Activated CD4-positive, alpha-beta T cell treated with anti-CD3 and anti-CD28 coated beads, Interleukin-2, amount 10 ng/mL, durations not matched to agents 7 days and 5 days (primary cell): Measurements from ENCODE around the gene MACROD2. TPM values are rescaled to one million over a fixed set of nuclear protein-coding genes. Genes with fewer than 3 reads are reported as not detected.
"Not testable (repeated sequence)": the region's sequence is repeated elsewhere in the genome, so short reads cannot be mapped to it uniquely, and the experiment has no call there.

Experiments used
- CTCF ChIA-PET: fragments of 350-600 bp; sonication (Branson Sonifier 250); formaldehyde crosslinking; loops from one replicate; lab custom pipeline; 2021; ENCODE audit warnings: antibody characterized with exemption; lab: Charles Lee
- POLR2A ChIA-PET: fragments of 350-600 bp; sonication (Branson Sonifier 250); formaldehyde crosslinking; loops from one replicate; lab custom pipeline; 2021; ENCODE audit warnings: antibody characterized with exemption; lab: Charles Lee
- DNase-seq: peaks from one replicate; pipeline ENCODE4 v3.0.0-alpha.2; 2020
- H3K27ac Mint-ChIP-seq: one replicate; pipeline ENCODE4 v1.8.0; 2021; ENCODE audit warnings: mild to moderate bottlenecking, moderate library complexity, mixed read lengths
- H3K27me3 Mint-ChIP-seq: one replicate; pipeline ENCODE4 v1.8.0; 2021; ENCODE audit warnings: mixed read lengths
- H3K36me3 Mint-ChIP-seq: one replicate; pipeline ENCODE4 v1.8.0; 2021; ENCODE audit warnings: low read depth, mixed read lengths
- H3K4me1 Mint-ChIP-seq: one replicate; pipeline ENCODE4 v1.8.0; 2021; ENCODE audit warnings: mixed read lengths
- H3K4me3 Mint-ChIP-seq: one replicate; pipeline ENCODE4 v1.8.0; 2021; ENCODE audit warnings: mild to moderate bottlenecking, moderate library complexity, mixed read lengths
- H3K9me3 Mint-ChIP-seq: one replicate; pipeline ENCODE4 v1.8.0; 2021; ENCODE audit warnings: mixed read lengths
- total RNA-seq, 2 experiments: library from RNA; stranded (reverse); gene quantifications; one replicate each; pipeline ENCODE4 v1.2.3, GENCODE V29; 2021

The MACROD2 gene
- total RNA-seq, 2 experiments from 2014 or later, result not detected

DNA sequence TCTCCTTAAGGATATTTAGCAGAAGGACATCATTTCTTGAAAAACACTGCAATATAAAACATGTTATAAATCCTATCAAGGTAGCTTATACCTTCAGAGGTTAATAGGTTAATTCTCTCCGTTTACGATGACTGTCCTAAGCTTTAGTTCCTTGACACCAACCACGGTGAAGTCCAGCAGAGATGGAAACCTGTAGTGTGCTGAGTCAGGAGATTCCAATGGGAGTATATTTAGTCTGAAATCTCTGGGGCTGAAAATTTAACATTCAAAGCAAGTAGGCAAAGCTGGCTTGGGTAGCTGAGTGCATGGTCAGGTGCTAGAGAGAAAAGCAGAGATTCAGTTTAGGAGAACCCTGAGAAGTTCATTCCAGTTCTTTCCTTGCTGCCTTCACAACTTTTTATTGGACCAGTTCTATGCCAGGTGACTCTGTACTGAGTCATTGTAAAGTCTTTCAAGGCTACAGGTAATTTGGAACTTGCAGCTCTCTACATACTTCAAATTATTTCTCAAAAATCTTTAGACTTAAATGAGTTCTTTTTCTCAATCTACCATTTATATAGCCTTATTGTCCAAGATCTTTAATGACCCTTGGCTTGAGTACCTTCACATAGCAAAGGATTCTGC lies 1351.5 kb downstream of the MACROD2 start:
- ChIA-PET POLR2A (no interaction called here), CTCF (no interaction called here)
- H3K4me3 Mint-ChIP-seq, result no peak overlapping the region
- H3K27ac Mint-ChIP-seq, result no peak overlapping the region
- H3K36me3 Mint-ChIP-seq, result no peaks in the 10 kb centered on the region
- H3K9me3 Mint-ChIP-seq, result peaks cover 4% of the 10 kb centered on the region
- no peaks in the 10 kb centered on the region for H3K27me3 Mint-ChIP-seq
- no peak for DNase-seq
- no peaks in the 10 kb centered on the region for H3K4me1 Mint-ChIP-seq

DNA sequence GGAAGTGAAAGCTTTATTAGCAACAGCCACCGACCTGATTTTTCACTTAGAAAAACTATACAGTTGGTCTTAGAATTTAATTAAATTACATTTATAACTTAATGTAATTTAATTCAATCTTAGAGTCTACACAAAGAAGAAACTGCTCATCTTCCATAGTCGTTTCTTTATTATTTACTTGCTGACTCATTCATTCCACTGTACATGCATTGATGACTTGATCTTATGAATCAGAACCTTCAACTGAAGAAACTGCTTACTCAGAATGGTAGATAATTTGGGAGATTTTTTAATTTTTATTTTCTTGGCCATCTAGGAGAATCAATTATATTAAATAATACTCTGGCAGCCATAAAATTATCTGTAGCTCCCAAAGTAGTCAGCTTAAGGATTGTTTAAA lies 1363.7 kb downstream of the MACROD2 start:
- no peaks in the 10 kb centered on the region for H3K36me3 Mint-ChIP-seq
- no peaks in the 10 kb centered on the region for H3K27me3 Mint-ChIP-seq
- no peak overlapping the region for H3K27ac Mint-ChIP-seq
- peaks cover 5% of the 10 kb centered on the region for H3K9me3 Mint-ChIP-seq
- H3K4me1 Mint-ChIP-seq, result no peaks in the 10 kb centered on the region
- H3K4me3 Mint-ChIP-seq, result no peak overlapping the region
- CTCF ChIA-PET, result no interaction called here
- POLR2A ChIA-PET, result no interaction called here
- no peak for DNase-seq

DNA sequence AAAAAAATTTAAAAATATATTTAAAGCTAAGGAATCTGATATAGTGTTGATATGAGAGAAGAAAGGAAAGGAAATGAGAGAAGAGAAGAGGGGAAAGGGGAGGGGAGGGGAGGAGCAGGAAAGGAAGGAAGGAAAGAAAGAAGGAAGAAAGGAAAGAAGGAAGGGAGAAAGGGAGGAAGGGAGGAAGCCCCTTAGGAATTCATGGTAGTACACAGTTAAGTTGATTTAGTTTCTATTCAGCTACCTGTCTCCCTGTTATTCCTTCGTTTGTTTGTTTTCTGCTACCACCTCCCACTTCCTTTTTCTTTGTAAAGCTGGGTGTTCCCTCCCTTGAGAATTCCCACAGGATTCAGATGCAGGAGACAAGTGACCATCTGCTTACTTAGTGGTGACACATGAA lies 1367.5 kb downstream of the MACROD2 start:
- Mint-ChIP-seq H3K4me3 (no peak overlapping the region), H3K27ac (no peak overlapping the region), H3K4me1 (no peaks in the 10 kb centered on the region), H3K27me3 (no peaks in the 10 kb centered on the region), H3K9me3 (no peaks in the 10 kb centered on the region), H3K36me3 (no peaks in the 10 kb centered on the region)
- no peak for DNase-seq
- ChIA-PET POLR2A (no interaction called here), CTCF (no interaction called here)

DNA sequence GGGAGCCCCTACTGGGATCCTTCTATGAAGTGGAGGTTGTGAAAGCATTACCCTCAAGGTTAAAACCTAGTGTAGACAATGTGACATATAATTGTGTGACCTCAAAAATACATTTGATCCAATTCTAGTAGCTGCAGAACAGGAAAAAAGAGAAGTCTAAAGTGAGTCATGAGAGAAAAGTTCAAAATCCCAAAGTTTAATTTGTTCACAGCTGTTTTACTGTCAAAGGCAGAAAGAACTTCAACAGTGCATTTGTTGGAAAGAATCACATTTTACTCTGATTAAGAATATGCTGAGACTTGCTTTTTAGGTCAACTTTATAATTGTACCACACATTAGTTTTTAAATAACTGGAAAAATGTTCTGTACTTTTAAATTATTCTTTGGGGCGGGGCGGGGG lies 1369.5 kb downstream of the MACROD2 start:
- ChIA-PET POLR2A (no interaction called here), CTCF (no interaction called here)
- Mint-ChIP-seq H3K27me3 (no peaks in the 10 kb centered on the region), H3K27ac (no peak overlapping the region), H3K9me3 (no peaks in the 10 kb centered on the region), H3K4me3 (no peak overlapping the region), H3K4me1 (no peaks in the 10 kb centered on the region), H3K36me3 (no peaks in the 10 kb centered on the region)
- no peak for DNase-seq

DNA sequence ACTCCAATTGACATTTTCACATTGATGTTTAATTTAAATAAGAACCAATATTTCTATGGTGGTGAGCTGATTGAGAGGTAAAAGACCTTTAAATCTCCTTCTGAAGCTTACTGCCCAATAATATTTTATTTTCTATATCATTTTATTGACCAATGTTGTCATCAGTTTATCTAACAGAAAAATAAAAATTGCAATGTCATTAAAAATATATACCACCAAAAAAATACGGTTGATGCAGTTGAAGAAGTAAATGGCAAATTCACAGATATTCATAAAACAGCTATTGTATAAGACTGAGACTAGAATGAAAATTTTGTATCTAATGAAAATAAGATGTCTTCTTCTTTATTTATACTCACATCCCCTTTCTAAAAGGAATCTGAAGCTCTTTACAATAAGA lies 1375.1 kb downstream of the MACROD2 start:
- Mint-ChIP-seq H3K4me1 (no peaks in the 10 kb centered on the region), H3K36me3 (no peaks in the 10 kb centered on the region), H3K4me3 (no peak overlapping the region), H3K27ac (no peak overlapping the region), H3K9me3 (no peaks in the 10 kb centered on the region), H3K27me3 (no peaks in the 10 kb centered on the region)
- no peak for DNase-seq
- POLR2A ChIA-PET, result no interaction called here
- CTCF ChIA-PET, result no interaction called here

DNA sequence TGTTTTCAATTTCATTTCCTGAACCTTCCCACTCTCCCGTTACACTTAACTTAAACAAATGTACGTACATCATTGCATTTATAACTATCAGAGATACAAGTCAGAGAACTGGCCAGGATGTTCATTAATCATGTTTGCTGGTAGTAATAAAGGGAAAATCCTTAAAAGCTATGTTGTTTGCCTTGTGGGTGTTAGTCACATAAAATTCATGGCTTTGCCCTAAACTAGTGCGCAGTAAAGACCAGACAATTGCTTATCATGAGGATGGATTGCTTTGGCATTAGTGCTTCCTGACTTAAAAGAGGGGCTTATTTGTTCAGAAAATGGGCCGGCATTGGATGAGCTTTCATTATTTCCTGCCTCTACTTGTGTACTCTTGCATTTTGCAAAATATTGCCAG lies 1379.4 kb downstream of the MACROD2 start:
- H3K36me3 Mint-ChIP-seq, result no peaks in the 10 kb centered on the region
- no peak overlapping the region for H3K4me3 Mint-ChIP-seq
- no peaks in the 10 kb centered on the region for H3K27me3 Mint-ChIP-seq
- no peak overlapping the region for H3K27ac Mint-ChIP-seq
- DNase-seq, result no peak
- H3K9me3 Mint-ChIP-seq, result no peaks in the 10 kb centered on the region
- CTCF ChIA-PET, result no interaction called here
- H3K4me1 Mint-ChIP-seq, result no peaks in the 10 kb centered on the region
- POLR2A ChIA-PET, result no interaction called here

DNA sequence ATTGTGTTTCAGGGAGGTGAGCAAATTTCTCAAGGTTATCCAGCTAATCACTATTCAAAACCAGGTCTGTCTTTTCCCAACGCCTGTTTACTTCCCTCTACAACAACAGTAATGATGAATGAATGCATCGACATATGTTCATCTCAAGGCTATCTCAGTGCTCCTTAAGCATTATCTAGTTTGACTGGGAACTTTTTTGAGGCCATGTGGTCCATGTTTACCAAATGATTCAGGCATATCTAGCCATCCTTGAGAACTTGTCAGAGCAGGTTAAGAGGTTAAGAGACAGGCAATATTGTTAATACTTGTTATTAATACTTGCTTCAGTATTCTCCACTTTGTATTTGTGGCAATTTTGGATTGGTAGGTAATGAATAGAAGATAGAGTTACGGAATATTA lies 1380.5 kb downstream of the MACROD2 start:
- no peaks in the 10 kb centered on the region for H3K36me3 Mint-ChIP-seq
- no peaks in the 10 kb centered on the region for H3K4me1 Mint-ChIP-seq
- no peak overlapping the region for H3K27ac Mint-ChIP-seq
- POLR2A ChIA-PET, result no interaction called here
- H3K27me3 Mint-ChIP-seq, result no peaks in the 10 kb centered on the region
- no peak for DNase-seq
- CTCF ChIA-PET, result no interaction called here
- H3K4me3 Mint-ChIP-seq, result no peak overlapping the region
- H3K9me3 Mint-ChIP-seq, result no peaks in the 10 kb centered on the region

DNA sequence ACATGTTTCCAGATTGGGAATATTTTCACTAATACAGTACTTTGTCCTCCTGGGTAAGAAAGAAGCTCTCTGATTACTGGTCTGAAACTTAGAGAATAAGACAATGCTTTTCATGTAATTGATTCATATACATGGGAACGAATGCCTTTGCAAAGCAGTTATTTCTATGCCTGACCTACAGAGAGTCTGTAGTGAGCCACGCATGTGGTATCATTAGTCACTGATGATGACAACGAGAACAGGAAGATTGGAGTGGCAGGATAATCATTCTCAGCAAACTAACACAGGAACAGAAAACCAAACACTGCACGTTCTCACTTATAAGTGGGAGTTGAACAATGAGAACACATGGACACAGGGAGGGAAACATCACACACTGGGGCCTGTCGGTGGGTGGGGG lies 1382.3 kb downstream of the MACROD2 start:
- H3K4me3 Mint-ChIP-seq, H3K4me1 Mint-ChIP-seq, H3K27me3 Mint-ChIP-seq, POLR2A ChIA-PET, DNase-seq, H3K27ac Mint-ChIP-seq, H3K9me3 Mint-ChIP-seq, CTCF ChIA-PET, H3K36me3 Mint-ChIP-seq: not testable (repeated sequence)

DNA sequence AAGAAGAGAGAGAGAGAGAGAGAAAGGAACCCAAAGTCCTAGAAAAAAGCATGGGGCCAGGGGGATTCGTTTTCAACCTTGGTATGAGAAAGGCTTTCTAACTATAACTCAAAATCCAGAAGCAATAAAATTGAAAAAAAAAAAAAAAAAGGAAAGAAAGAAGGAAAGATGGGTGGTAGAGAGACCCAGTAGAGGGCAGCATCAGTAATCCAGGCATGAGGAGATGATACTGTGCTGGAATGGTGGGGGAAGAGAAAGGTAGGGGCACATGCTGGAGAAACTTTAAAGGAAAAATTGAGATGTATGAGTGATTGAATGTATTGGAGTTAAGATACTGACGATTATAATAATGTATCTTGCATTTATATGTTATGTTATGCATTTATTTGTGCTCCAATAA lies 1382.8 kb downstream of the MACROD2 start:
- Mint-ChIP-seq H3K27ac (no peak overlapping the region), H3K9me3 (no peaks in the 10 kb centered on the region), H3K27me3 (no peaks in the 10 kb centered on the region), H3K4me3 (no peak overlapping the region), H3K4me1 (no peaks in the 10 kb centered on the region), H3K36me3 (no peaks in the 10 kb centered on the region)
- POLR2A ChIA-PET, result no interaction called here
- DNase-seq, result no peak
- CTCF ChIA-PET, result no interaction called here

DNA sequence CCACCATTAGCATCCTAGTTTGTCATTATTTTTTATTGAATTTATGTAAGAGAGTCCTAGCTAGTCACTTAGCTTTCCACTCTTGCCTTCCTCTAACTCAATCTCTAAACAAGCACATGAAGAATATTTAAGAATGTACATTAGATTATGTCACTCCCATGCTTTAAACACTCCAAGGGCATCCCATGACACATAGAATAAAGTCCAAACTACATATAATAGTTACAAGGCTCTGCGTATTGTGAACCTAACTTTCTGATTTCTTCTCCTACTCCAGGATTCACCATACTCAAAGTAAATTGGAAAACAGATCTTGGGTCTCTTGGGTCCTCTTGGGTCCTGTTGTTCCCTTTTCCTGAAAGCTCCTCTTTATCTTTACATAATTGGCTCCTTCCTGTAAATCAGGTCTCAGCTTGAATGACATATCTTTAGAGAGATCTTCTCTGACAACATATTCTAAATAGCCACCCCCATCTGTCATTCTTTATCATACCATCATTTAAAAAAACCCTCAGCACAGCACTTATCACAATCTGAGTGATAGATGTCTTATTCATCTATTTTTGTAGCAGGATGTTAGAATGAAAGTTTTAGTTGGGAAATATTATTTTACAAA lies 1384.5 kb downstream of the MACROD2 start:
- POLR2A ChIA-PET, result no interaction called here
- Mint-ChIP-seq H3K36me3 (no peaks in the 10 kb centered on the region), H3K27ac (no peak overlapping the region), H3K27me3 (no peaks in the 10 kb centered on the region), H3K4me3 (no peak overlapping the region), H3K9me3 (no peaks in the 10 kb centered on the region), H3K4me1 (no peaks in the 10 kb centered on the region)
- CTCF ChIA-PET, result no interaction called here
- no peak for DNase-seq

DNA sequence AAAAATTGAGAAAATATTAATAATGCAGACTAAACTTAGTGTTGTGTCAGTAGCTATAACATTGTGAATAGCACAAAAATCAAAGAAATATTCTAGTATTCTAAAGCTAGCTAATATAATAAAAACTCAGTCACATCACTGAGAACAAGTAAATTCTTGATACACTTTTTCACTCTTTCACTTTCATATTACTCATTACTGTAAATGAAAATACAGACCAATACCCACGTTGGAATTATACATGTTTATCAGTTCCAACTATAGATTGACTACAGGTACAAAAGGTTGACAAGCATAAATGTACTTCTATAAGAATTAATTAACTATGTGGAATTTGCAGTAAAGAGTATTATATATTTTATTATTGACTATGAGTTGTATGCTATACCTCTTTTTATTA lies 1385.5 kb downstream of the MACROD2 start:
- ChIA-PET CTCF (no interaction called here), POLR2A (no interaction called here)
- no peak overlapping the region for H3K27ac Mint-ChIP-seq
- H3K4me1 Mint-ChIP-seq, result no peaks in the 10 kb centered on the region
- no peak for DNase-seq
- H3K4me3 Mint-ChIP-seq, result no peak overlapping the region
- H3K27me3 Mint-ChIP-seq, result no peaks in the 10 kb centered on the region
- H3K9me3 Mint-ChIP-seq, result no peaks in the 10 kb centered on the region
- H3K36me3 Mint-ChIP-seq, result no peaks in the 10 kb centered on the region

DNA sequence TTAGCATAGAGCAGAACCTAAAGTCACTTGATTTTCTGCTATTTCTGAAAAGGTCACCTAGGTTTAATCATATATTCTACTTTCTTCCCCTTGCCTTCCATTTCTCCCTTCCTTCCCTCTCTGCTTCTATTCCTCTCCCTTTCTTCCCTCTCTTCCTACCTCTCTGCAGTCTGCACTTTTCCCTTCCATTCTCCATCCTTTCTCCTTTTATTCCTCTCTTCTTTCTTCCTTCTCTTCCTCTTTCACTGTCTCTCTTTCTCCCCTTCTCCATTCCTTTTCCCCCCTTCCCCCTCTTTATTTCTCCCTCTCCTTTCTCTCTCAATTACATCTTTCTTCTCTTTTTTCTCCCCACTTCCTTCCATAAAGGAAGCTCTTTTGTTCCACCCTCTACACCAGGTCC lies 1391.9 kb downstream of the MACROD2 start:
- no peak for DNase-seq
- Mint-ChIP-seq H3K27me3 (no peaks in the 10 kb centered on the region), H3K27ac (no peak overlapping the region), H3K4me1 (no peaks in the 10 kb centered on the region), H3K9me3 (peaks cover 5% of the 10 kb centered on the region), H3K4me3 (no peak overlapping the region), H3K36me3 (no peaks in the 10 kb centered on the region)
- ChIA-PET CTCF (no interaction called here), POLR2A (no interaction called here)

DNA sequence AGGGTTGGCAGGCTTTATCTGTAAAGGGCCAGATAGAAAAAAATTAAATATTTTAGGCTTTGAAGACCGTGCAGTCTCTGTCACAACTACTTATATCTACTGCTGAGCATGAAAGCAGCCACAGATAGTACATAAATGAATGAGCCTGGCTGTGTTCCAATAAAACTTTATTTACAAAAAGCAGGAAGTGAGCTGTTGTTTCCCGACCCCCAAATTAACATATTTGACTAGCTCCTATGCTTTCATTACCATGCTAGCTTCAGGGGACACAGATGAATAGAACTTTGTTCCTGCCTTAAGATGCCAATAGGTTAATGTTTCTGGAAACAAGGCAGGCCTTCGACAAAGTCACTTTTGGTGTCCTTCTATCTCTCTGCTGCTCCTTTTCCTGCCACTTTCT lies 1400.1 kb downstream of the MACROD2 start:
- no peaks in the 10 kb centered on the region for H3K36me3 Mint-ChIP-seq
- ChIA-PET CTCF (no interaction called here), POLR2A (no interaction called here)
- H3K4me3 Mint-ChIP-seq, result no peak overlapping the region
- no peak overlapping the region for H3K27ac Mint-ChIP-seq
- H3K27me3 Mint-ChIP-seq, result no peaks in the 10 kb centered on the region
- H3K9me3 Mint-ChIP-seq, result peaks cover 5% of the 10 kb centered on the region
- DNase-seq, result no peak
- no peaks in the 10 kb centered on the region for H3K4me1 Mint-ChIP-seq

DNA sequence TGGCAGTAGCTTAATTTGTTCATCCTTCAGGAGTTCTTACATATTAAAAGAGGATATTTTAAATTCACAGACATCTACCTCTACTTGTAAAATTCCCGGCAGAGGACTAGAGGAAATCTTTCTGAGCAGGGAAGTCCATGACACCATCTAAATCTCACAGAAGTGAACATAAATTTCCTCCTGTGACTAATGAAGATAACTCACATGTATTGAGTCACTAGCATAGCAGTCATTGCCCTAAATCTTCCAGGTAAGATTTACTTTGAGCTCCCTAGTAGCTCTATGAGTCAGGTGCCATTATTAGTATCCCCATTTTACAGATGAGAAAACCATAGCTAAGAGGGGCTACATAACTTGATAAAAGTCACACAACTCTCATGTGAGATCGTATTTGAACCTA lies 1400.7 kb downstream of the MACROD2 start:
- peaks cover 5% of the 10 kb centered on the region for H3K9me3 Mint-ChIP-seq
- H3K4me1 Mint-ChIP-seq, result no peaks in the 10 kb centered on the region
- H3K36me3 Mint-ChIP-seq, result no peaks in the 10 kb centered on the region
- H3K27ac Mint-ChIP-seq, result no peak overlapping the region
- no peak overlapping the region for H3K4me3 Mint-ChIP-seq
- no peak for DNase-seq
- ChIA-PET CTCF (no interaction called here), POLR2A (no interaction called here)
- H3K27me3 Mint-ChIP-seq, result no peaks in the 10 kb centered on the region
